HG02588 (cell line): ENCODE data around the gene FPGS.
A peak's percentile ranks its signal among the peaks of the same experiment; 100 is the strongest.
"Not testable (repeated sequence)": the region's sequence is repeated elsewhere in the genome, so short reads cannot be mapped to it uniquely, and the experiment has no call there.

Experiments used
- ATAC-seq: cut with Tn5 transposase; IDR thresholded peaks from one replicate; pipeline ENCODE4 v1.9.1; 2021; ENCODE audit warnings: mild to moderate bottlenecking, moderate library complexity; ENCODE audit not compliant: unreplicated experiment

Gene FPGS

DNA sequence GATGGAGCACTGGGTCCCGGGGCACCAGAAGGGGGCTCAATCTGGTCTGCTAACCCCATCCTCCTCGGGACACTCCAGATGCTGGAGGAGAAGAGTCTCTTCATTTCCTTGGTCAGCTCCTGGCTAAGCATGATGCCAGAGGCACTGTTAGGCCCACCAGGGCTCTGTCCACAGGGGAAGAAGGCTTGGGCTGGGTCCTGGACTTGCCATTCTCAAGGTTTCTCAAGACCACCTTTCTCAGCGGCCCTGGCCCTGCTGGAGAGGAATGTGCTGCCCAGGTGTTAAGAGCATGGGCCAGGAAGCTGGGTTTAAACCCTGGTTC, 32.1 kb upstream of the FPGS start:
- no peak for ATAC-seq

DNA sequence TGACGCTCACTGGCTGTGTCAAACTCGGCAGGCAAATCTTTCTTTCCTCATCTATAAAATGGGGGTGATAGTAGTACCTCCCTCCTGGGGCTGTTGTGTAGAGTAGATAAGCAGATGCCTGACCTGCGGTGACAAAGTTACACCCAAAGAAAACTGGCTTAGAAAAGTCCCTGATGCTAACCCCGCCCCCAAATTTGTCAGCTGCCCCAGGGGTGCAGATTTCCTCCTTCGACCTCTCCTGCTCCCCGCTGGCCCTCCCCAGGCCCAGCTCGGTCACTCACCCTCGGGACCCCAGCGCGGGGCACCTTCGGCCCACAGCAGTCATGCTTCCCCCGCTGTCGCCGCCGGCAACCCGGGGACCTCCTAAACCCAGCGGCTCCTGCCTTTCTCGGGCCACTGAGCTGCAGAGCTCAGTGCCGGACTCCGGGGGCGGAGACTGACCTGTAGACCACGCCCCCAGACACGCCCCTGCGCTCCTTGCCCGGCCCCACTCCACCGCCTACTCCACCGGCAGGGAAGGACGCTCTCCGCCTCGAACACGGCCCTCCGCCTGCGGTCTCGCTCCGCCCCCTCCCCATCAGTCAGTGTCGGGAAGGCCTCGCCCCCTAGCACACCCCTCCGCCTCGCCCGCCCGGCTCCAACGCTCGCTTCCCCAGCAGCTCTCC, 31.6 kb upstream of the FPGS start:
- ATAC-seq: peak; percentile 85

DNA sequence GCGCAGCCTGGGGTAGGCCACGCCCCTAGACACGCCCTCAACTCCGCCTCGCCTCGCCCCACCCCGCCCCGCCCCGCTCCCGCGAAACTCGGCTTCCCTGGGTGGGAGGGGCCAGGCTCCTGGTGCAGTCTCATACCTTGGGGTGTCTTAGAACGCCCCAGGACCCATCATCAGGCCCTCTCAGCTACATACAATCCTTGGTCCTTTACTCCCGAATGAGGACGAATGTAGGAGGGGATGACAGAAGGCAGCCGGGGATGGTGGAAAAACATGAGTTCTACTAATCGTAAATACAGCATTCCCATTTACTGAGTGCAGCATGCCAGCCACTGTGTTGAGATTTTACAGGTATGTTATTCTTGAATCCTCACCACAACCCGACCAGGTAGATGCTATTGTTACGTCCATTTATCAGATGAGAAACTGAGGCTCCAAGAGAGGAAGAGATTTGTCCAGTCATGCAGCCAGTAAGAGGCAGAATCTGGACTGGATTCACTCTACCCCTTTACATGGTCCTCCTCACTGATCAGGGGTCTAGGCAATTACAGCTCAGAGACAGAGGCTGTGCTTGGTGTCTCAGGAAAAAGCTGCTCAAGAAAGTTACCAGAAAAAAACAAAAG, 31.0 kb upstream of the FPGS start:
- ATAC-seq: no peak

DNA sequence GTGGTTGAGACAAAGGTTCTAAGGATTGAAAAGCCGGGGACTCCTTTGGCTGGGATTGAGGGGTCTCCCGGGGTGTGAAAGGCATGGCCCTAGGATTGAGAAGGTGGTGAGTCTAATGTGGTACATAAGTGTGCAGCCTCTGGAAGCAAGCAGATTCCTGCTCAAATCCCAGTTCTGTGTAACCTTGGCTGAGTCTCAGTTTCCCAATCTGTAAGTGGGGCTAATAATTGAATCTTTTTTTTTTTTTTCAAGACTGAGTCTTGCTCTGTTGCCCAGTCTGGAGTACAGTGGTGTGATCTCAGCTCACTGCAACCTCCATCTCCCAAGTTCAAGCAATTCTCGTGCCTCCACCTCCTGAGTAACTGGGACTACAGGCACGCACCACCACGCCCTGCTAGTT, 30.1 kb upstream of the FPGS start:
- no peak for ATAC-seq

DNA sequence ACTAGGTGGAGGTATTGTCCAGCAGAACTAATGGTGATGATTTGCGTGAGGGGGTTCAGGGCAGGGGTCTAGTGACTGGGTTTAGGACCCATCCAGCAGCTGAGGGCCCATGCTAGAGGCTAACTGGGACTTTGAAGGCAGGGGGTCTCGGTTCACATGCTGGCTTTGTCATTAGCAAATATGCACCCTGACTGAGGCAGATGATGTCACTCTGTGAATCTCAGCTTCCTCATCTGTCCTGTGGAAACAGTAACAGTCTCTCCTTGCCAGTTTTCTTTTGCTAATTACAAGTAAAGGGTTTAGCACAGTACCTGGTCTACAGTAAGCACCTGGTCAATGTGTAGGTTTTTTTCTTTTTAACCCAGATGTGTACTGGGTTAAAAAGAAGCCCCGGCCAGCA, 29.4 kb upstream of the FPGS start:
- ATAC-seq: no peak

DNA sequence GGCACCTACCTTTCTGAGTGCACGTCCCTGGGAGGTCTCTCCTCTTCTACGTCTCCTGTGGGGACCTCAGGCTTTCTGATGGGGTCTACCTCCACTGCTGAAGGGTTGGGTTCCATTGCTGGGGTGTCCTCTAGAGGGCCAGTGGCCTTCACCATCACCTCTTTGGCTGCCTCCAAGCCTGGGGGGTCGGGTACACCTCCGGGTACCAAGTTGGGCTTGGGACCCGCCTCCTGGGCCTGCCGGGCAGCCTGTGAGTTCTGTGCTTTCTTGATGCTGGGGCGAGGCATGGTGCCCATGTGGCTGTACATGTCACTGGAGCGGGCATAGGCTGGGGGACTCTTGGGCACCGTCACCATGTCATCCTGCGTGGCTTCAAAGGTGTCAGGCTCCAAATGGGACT, 28.7 kb upstream of the FPGS start:
- no peak for ATAC-seq

DNA sequence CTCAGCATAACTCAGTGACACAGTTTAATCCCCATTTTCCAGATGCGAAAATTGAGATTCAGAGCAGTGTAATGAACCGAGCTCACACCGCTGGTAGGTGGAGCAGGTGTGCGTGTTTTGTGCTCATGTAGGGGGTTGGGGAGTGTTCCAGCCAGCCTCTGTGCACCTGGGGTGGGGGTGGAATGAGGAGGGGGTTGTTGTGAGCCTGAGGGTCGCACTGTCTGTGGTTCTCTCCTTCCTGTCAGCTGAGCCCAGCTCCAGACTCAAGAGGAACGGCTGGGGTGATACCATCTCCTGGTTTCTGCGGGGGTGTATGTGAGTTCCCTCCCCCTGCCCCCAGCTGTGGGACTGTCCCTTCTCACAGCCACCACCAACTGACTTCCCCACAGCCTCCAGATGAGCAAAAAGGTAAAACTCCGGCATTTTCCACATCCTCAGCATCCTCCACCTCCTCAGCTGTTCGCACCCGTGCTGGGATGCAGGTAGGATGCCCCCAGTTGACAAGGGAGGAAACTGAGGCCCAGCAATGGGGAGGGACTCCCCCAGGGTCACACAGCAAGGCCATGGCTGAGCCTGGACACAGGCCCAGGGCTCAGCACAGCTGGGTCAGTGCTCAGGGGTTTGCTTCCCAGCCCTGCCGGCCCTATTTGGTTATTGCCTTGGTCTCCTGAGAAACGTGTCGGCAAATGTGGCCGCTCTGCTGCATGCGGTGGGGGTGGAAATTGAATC, 26.3 kb upstream of the FPGS start:
- no peak for ATAC-seq

DNA sequence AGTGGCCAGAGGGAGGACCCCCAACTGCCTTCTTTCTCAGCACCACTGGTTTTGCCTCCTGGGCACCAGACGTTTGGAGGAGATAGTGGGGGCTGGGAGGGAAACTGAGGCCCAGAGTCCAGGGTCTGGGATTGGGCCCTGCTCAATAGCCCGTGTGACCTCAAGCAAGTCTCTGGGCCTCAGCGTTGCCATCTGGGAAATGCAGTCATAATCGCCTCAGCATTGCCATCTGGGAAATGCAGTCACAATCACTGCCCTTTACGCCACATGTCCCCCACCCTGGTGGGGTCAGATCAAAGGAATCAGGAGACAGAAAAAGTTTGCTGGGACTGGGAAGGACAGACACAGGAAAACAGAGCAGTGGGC, 25.8 kb upstream of the FPGS start:
- ATAC-seq: no peak

DNA sequence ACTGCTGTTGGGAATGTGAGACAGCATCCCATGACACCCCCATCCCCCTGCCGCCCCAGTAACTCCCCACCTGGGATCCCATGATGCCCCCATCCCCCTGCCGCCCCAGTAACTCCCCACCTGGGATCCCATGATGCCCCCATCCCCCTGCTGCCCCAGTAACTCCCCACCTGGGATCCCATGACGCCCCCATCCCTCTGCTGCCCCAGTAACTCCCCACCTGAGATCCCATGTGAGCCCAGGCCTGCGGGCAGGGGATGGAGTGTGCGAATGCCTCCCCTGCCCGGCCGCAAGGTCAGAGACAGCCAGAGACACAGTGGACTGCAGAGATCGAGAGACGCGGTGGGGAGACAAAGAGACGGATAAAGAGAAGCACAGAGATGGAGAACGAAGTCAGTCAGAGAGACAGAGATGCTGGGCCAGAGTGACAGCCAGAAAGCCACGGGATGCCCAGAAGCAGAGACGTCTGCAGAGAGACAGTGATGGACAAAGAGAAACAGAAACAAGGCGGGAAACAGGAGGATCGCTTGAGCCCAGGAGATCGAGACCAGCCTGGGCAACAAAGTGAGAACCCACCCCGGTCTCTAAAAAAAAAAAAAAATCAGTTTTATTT, 25.2 kb upstream of the FPGS start:
- ATAC-seq: no peak

DNA sequence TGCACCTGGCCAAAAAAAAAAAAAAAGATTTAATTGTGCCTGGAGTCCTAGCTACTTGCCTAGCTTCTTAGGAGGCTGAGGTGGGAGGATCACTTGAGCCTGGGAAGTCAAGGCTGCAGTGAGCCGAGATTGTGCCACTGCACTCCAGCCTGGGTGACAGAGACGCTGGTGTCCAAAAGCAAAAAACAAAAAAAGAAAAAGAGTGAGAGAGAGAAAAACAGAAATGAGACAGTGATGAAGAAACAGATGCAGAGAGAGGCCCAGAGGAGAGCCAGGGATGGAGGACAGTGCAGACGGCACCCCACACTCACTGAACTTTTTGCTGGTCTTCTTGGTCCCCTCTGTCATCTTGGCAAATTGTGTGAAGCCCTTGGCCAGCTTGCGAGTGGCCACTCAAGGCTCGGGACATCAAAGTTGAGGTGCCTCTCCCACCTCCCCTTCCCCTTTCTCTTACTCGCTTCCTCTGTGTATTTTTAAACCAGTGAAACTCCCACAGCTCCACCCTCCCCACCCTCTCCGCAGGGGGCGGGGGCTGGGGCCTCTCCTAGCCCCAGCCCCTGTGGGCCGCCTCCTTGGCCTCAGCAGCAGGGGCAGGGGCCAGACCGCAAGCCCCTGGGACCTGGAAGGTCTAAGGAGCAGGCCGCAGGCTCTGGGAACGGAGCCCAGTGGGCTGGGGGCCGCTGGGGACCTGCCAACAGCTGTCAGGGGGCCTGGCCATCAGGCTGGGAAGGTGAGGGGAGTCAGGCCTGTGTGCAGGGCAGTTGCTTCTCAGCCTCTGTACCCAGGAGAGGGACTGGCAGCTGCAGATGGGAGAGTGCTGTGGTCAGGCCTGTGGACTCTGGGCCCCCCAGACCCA, 24.2 kb upstream of the FPGS start, which contains the start of gene SH2D3C:
TSS of gene SH2D3C (minus strand) at position 387 of the 856 bp plus-strand sequence. CDS start at position 348, 39 bp downstream.
- peak; percentile 28 for ATAC-seq

DNA sequence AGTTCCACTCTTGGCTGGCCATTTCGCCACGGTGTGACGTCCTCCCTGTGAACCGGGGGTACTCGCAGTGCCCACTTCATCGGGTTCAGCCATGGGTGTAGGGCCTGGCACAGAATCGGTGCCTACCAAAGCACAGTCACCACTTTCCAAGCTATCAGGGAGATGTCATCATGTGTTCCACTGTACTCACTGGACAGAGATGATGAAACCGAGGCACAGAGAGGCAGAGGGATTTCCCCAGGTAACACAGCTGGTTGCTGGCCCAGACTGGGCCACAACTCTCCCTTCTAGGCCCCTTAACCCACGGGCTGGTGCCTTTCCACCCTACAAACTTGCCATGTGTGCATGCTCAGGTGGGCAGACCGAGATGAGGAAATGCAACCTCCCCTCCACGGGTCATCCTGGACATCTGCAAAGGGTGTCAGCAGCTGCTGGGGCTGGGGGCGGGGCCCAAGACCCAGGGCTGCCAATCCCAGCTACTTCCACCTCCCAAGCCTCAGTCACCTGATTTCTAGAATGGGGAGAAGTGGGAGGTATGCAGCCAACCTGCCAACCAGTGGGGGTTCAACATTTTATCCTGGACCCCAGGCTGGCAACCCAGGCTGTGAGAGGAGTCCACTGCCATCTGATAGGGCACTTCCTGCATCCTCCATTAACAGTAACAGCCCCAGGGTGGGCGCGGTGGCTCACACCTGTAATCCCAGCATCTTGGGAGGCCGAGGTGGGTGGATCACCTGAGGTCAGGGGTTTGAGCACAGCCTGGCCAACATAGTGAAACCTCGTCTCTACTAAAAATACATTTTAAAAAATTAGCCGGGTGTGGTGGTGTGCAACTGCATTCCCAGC, 23.3 kb upstream of the FPGS start:
- ATAC-seq: peak; percentile 44

DNA sequence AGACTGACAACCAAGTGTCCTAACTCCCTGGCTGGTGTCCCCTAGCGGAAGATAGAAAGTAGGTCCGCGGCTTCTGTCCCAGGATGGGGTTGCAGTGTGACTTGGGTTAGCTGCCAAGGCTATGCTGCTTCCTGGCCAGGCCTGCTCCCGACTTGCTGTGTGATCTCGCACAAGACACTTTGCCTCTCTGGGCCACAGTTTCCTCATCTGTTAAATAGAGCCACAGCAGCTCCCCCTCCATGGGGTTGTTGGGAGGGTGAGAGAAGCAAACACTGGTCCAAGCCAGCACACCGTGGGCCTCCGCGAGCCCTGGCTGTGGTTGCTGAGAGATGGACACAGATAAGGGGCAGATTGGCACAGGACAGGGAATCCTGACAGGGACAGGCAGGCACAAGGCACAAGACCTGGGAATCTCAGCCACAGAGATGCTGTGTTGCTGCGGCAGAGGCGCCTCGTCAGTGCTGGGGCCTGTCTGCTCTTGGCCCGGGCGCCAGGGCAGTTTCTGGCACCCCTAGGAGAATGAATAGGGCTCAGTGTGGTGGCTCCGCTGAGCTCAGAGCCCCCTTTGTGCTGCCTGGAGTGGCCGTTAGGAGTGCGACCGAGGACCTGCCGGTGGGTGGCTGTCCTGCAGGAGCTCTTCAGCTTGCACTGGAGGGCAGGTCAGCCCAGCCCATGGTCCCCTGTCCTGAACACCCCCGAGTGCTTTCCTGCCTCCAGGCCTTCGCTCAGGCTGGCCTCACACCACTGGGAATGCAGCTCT, 22.4 kb upstream of the FPGS start:
- no peak for ATAC-seq

DNA sequence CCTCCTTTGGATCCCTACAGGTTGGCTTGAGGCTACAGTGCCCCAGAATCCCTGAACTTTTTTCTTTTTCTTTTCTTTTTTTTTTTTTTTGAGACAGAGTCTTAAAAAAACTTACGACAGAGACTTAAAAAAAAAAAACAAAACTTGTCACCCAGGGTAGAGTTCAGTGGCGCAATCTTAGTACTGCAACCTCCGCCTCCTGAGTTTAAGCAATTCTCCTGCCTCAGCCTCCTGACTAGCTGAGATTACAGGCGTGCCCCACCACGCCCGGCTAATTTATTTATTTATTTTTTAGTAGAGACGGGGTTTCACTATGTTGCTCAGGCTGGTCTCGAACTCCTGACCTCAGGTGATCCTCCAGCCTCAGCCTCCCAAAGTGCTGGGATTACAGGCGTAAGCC, 21.8 kb upstream of the FPGS start:
- ATAC-seq: not testable (repeated sequence)

DNA sequence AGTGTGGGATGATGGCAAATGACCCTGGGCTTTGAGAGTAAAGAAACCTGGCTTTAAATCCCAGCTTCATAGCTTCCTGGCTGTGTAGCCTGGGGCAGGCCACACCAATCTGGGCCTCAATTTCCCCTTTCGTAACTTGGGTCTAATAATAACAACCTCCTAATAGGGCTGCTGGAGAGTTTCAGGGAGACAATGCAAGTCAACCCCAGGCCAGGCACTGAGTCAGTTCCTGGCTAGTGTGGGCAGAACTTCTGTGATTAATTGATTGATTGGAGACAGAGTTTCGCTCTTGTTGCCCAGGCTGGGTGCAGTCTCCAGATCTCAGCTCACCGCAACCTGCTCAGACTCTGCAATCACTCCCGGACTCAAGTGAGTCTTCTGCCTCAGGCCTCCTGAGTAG, 20.9 kb upstream of the FPGS start:
- no peak for ATAC-seq

DNA sequence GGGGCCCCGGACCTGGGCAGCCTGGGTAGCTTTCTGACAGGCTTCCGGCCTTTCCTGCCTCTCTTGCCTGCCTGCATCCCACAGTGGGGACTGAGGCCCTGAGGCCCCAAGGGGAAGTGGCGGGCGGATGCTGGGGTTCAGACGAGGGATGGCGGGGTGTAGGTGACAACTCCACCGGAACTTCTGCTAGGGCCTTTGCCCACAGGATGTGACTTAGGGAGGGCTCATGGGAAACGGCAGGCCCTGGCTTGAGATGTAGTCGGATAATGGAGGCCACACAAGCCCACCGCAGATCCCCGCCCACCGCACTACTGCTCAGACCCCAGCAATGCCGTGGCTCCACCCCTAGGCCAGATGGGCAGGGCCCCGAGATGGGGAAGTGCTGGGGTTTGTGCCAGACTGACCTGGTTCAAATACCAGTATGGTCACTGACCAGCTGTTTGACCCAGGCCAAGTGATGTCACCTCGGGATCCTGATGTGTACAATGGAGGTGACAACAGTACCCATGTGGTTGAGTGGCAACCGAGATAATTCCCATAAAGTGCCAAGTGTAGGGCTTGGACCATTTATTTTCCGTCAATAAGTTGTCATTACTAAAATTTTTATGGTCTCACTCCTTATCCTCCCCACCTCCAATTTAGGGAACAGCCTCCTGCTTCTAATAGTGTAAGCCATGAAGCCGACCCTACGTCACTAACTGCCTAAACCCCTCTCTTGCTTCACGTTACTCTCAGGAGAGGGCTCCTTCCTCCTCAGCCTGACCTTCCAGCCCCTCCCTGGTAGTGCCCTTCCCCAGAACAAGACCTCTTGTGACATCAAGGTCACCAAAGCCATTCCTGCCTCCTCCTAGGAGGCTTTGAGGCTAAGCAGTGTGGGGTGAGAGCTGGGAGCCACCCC, 19.3 kb upstream of the FPGS start:
- no peak for ATAC-seq

DNA sequence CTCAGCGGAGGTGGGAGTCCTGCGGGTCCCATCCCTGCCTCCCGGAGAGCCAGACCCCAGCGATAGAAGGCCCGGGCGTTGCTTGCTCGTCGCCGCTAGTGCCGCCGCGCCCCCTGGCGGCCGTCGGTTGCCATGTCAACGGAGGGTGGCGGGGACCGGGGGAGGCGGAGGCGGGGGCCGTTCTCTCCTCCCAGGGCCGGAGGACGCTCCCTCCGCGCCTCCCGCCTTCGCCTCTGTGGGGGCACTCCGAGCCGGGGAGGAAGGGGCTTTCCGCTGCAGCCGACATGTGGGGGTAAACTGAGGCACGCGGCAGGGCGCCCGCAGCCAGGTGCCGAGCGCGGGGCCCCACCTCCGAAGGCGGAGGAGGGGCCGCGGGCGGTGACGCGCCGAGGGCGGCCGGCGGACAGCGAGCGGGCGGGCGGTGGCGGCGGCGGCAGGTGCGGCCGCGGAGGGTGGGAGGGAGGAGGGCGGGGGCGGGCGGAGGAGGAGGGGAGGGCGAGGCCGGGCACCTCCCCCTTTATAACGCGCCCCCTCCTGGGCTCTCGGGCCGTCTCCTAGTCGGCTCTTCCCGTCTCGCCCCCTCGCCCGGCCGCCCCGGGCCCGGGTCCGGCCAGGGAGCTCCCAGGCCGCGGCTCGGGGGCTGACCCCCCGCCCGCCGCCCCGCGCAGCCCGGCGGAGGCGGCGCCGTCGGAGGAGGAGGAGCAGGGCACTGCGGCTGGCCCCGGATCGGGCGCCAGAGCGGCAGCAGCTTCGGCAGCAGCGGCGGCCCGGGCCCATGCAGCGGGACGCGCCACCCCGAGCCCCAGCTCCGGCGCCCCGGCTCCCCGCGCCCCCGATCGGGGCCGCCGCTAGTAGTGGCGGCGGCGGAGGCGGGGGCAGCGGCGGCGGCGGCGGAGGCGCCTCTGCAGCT, 17.4 kb upstream of the FPGS start:
- peak; percentile 45 for ATAC-seq
